AG04450 (cell line): ENCODE data around the gene EPHA3. TPM values are rescaled to one million over a fixed set of nuclear protein-coding genes. Genes with fewer than 3 reads are reported as not detected.

Experiments used
- CTCF ChIA-PET: fragments of 300-600, 350-600 bp; formaldehyde crosslinking; extraction: SDS; loops from one replicate; lab custom pipeline; 2022; ENCODE audit warnings: antibody characterized with exemption, inconsistent platforms; lab: Charles Lee
- POLR2A ChIA-PET: fragments of 350-600 bp; formaldehyde crosslinking; extraction: SDS; loops from one replicate; lab custom pipeline; 2021; ENCODE audit warnings: antibody characterized with exemption, inconsistent platforms; lab: Yijun Ruan, JAX
- DNase-seq: peaks from one replicate; pipeline ENCODE4 v3.0.0-alpha.2; 2011; ENCODE audit warnings: low read depth, low spot score
- H3K27ac ChIP-seq: one replicate; pipeline ENCODE4 v1.5.1; 2012; ENCODE audit warnings: low read depth, low read length, control low read depth
- H3K27me3 ChIP-seq: one replicate; pipeline ENCODE4 v1.6.0; 2012; ENCODE audit warnings: low read length; ENCODE audit not compliant: control insufficient read depth, insufficient read depth
- H3K4me3 ChIP-seq: 2 replicates; pipeline ENCODE4 v1.5.1; 2011; ENCODE audit warnings: mild to moderate bottlenecking, low read depth, low read length, control low read depth
- H3K9me3 ChIP-seq: 2 replicates; pipeline ENCODE4 v1.5.1; 2012; ENCODE audit warnings: low read length; ENCODE audit not compliant: control insufficient read depth, insufficient read depth
- CTCF ChIP-seq: IDR thresholded peaks from 2 replicates; pipeline ENCODE4 v1.5.1; 2011; ENCODE audit warnings: low read depth, low read length, control low read depth, inconsistent platforms
- polyA plus RNA-seq: library from polyadenylated mRNA; depleted of rRNA; stranded (reverse); fragments of >200 nt; gene quantifications from 2 replicates; pipeline ENCODE4 v1.2.3, GENCODE V29; 2011

Gene EPHA3
- polyA plus RNA-seq, 1 experiment = 0.04 TPM

- Histone ChIP-seq H3K27me3 (no peaks in the 10 kb centered on the region), H3K27ac (no peak overlapping the region), H3K4me3 (no peak overlapping the region), H3K9me3 (no peaks in the 10 kb centered on the region)
- no peak for DNase-seq
- ChIA-PET CTCF (no interaction called here), POLR2A (no interaction called here)
- TF ChIP-seq CTCF = no peak
These were observed 6.2 kb upstream of the EPHA3 start for GRCh38 chr3:89101251-89101650.

- POLR2A ChIA-PET = no interaction called here
- Histone ChIP-seq H3K4me3 (no peak overlapping the region), H3K27me3 (no peaks in the 10 kb centered on the region), H3K27ac (no peak overlapping the region), H3K9me3 (no peaks in the 10 kb centered on the region)
- DNase-seq = no peak
- TF ChIP-seq CTCF = no peak
- CTCF ChIA-PET = no interaction called here
These were observed 5.5 kb upstream of the EPHA3 start for GRCh38 chr3:89101921-89102320.

- ChIA-PET CTCF (no interaction called here), POLR2A (no interaction called here)
- no peak for TF ChIP-seq CTCF
These were observed 2.9 kb upstream of the EPHA3 start for GRCh38 chr3:89104499-89104898.

GRCh38 chr3:89105503-89105902, 1.9 kb upstream of the EPHA3 start:
- Histone ChIP-seq H3K27ac (no peak overlapping the region), H3K27me3 (peaks cover 2% of the 10 kb centered on the region), H3K9me3 (no peaks in the 10 kb centered on the region), H3K4me3 (no peak overlapping the region)
- DNase-seq = no peak
- CTCF ChIA-PET = no interaction called here
- POLR2A ChIA-PET = no interaction called here
- no peak for TF ChIP-seq CTCF

More at GRCh38 chr3:89104499-89104898, 2.9 kb upstream of the EPHA3 start:
- H3K27ac ChIP-seq = no peak overlapping the region
- H3K9me3 ChIP-seq = no peaks in the 10 kb centered on the region
- DNase-seq = no peak
- H3K4me3 ChIP-seq = no peak overlapping the region
- peaks cover 2% of the 10 kb centered on the region for H3K27me3 ChIP-seq

GRCh38 chr3:89108291-89108550, 800 bp downstream of the EPHA3 start:
- Histone ChIP-seq H3K27ac (no peak overlapping the region), H3K9me3 (no peaks in the 10 kb centered on the region), H3K4me3 (no peak overlapping the region), H3K27me3 (peaks cover 2% of the 10 kb centered on the region)
- ChIA-PET POLR2A (no interaction called here), CTCF (no interaction called here)
- no peak for DNase-seq
- no peak for TF ChIP-seq CTCF
